Ovary (tissue), 9 donors: ENCODE results near the gene RPS6KA4. TPM values are rescaled to one million over a fixed set of nuclear protein-coding genes. Genes with fewer than 3 reads are reported as not detected.

ENCODE experiments used
- DNase-seq, 5 donors: peaks; one replicate each; pipeline ENCODE4 v3.0.0-alpha.2; 2019 to 2020
- H3K27ac ChIP-seq, 2 donors: fragments of 200-600 bp; one replicate each; pipeline versions ENCODE4 v1.5.1 to v1.8.0; 2019 to 2022
- H3K27me3 ChIP-seq: fragments of 200-600 bp; one replicate; pipeline ENCODE4 v1.8.0; 2022
- H3K36me3 ChIP-seq: fragments of 200-600 bp; sonication (generic); one replicate; pipeline ENCODE4 v1.5.1; 2019
- H3K4me1 ChIP-seq: one replicate; pipeline ENCODE4 v1.8.1; 2013; ENCODE audit warnings: mild to moderate bottlenecking, moderate library complexity; ENCODE audit not compliant: insufficient read depth
- H3K4me3 ChIP-seq: fragments of 200-600 bp; sonication (generic); one replicate; pipeline ENCODE4 v1.5.1; 2017
- H3K9me3 ChIP-seq, 2 donors: fragments of 200-600 bp in 1 of 2; sonication (generic) in 1 of 2; one replicate each; pipeline versions ENCODE4 v1.5.1 to v1.8.1; 2013 to 2019; ENCODE audit warnings: mild to moderate bottlenecking in 1 of 2, moderate library complexity in 1 of 2
- CTCF ChIP-seq, 3 donors: fragments of 450-650 bp in 2 of 3; fragments of 200-600 bp in 1 of 3; IDR thresholded peaks; one replicate each; pipeline versions ENCODE4 v1.5.1 to v1.8.0; 2016 to 2022; ENCODE audit warnings: antibody characterized with exemption in 3 of 3, mild to moderate bottlenecking in 1 of 3
- EP300 ChIP-seq: sonication (generic); formaldehyde crosslinking; IDR thresholded peaks from one replicate; pipeline ENCODE4 v1.6.1; 2017; ENCODE audit warnings: antibody characterized with exemption
- POLR2A ChIP-seq: fragments of 450-650 bp; IDR thresholded peaks from one replicate; pipeline ENCODE4 v1.6.1; 2017; ENCODE audit warnings: antibody characterized with exemption, mild to moderate bottlenecking, moderate library complexity
- WGBS, 3 donors: extraction: QIAGEN DNeasy Blood & Tissue Kit in 1 of 3; methylation state at CpG; one replicate each; pipeline versions ENCODE4 v1.1.5 to v1.1.7; 2013 to 2017; 5-methylcytosine and 5-hydroxymethylcytosine counted together
- intact Hi-C, 4 donors: fragments of 100-400 bp; cut with DNase I; formaldehyde crosslinking; loops; one replicate each; pipeline versions ENCODE4 v1.11.0 to v1.15.1; 2022 to 2023
- polyA plus RNA-seq, 2 donors: library from polyadenylated mRNA; stranded (reverse); fragments of 200-250 nt in 1 of 2; fragments of 350-450 nt in 1 of 2; fragmentation: Illumina TruSeq in 1 of 2; extraction: RNeasy Lipid Tissue Mini Kit (QIAGEN cat#74804) in 1 of 2; gene quantifications; one replicate each; pipeline ENCODE4 v1.2.3, GENCODE V29; 2013 to 2014
- total RNA-seq, 7 donors: library from RNA; depleted of rRNA in 2 of 7; stranded (reverse); fragments of >200 nt in 2 of 7; fragmentation: NEBNext Ultra II Directional in 3 of 7; extraction: Animal tissue kit (Norgen Biotek cat#: 25700) in 3 of 7; gene quantifications; one replicate each; pipeline versions ENCODE4 v1.1.0 to v1.2.4, GENCODE V29; 2016 to 2023
- donor health status: DM: no; HTN: no; CAD: no; lungs with moderate emphysema.
- donor health status: DM: no; HTN: no; CAD: no.
- donor health status: Bipolar disorder and iron deficiency.
- donor health status: DM: yes; HTN: yes; CAD: no.
- donor health status: DM: no; HTN: no; CAD: no.
- donor health status: DM: yes; HTN: yes; CAD: no.

Gene RPS6KA4
- total and polyA plus RNA-seq, 9 donors: 4.0 to 31.4 (median 14.9) TPM

- Histone ChIP-seq H3K27ac (no peak overlapping the region), H3K4me3 (no peak overlapping the region), H3K27me3 (no peaks in the 10 kb centered on the region), H3K4me1 (no peaks in the 10 kb centered on the region), H3K9me3 (no peaks in the 10 kb centered on the region), H3K36me3 (no peaks in the 10 kb centered on the region)
- TF ChIP-seq EP300 (no peak), POLR2A (no peak), CTCF (IDR thresholded peaks at IDR 0.05) (no peak)
- DNase-seq: no peak
- intact Hi-C loops: no loop called here
- 82 to 95% (median 85%) methylated on average over 1 of the region's 1 CpG for WGBS, 3 donors
These were observed 7.8 kb downstream of the RPS6KA4 start for GRCh38 chr11:64366751-64367150.

DNA sequence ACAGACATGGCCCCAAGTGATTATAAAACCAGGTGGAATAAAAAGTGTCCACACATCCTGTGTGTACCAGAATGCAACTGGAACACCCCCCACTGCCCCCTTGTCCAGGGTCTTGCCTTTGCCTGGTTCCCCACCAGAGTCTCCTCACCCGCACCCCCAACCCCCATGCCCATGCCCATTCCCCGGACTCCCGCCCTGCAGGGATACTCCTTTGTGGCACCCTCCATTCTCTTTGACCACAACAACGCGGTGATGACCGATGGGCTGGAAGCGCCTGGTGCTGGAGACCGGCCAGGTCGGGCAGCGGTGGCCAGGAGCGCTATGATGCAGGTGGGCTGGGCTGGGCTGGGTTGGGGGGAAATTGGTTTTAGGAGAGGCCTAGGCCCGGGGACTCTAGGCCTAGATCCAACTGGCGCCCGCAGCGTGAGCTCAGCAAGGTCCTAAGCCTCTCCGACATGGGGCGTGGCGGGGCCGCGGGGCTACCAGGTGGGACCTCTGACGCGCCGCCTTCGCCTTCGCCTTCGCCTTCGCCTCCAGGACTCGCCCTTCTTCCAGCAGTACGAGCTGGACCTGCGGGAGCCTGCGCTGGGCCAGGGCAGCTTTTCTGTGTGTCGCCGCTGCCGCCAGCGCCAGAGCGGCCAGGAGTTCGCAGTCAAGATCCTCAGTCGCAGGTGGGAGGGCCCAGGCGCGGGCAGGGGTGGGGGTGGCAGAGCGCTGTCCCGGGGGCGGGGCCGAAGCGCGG, 9.1 kb downstream of the RPS6KA4 start:
- TF ChIP-seq CTCF (IDR thresholded peaks at IDR 0.05) (no peak), EP300 (no peak), POLR2A (no peak)
- Histone ChIP-seq H3K4me1 (no peaks in the 10 kb centered on the region), H3K4me3 (no peak overlapping the region), H3K27me3 (no peaks in the 10 kb centered on the region), H3K27ac (no peak overlapping the region), H3K36me3 (no peaks in the 10 kb centered on the region), H3K9me3 (no peaks in the 10 kb centered on the region)
- intact Hi-C loops: no loop called here
- 82 to 85% (median 83%) methylated on average over 33 to 46 of the region's 46 CpGs for WGBS, 3 donors
- no peak for DNase-seq

DNA sequence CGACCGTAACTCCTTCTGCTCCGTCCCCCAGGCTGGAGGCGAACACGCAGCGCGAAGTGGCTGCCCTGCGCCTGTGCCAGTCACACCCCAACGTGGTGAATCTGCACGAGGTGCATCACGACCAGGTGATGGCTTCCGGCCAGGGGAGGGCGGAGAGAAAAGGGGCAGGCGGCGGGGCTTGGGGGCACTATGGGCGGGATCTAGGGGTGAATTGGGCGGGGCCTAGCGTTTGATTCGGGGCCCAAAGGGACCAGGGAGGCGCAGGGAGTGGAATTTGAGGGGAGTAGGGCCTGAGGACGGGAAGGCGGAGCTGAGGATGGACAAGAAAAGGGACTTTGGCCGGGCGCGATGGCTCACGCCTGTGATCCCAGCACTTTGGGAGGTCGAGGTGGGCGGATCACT, 9.7 kb downstream of the RPS6KA4 start:
- WGBS, 3 donors: 84 to 90% (median 88%) methylated on average over 28 of the region's 28 CpGs

More for the DNA sequence above, 9.7 kb downstream of the RPS6KA4 start:
- intact Hi-C loops: no loop called here
- H3K36me3 ChIP-seq: no peaks in the 10 kb centered on the region
- H3K4me1 ChIP-seq: no peaks in the 10 kb centered on the region
- DNase-seq: no peak
- H3K9me3 ChIP-seq: no peaks in the 10 kb centered on the region
- H3K4me3 ChIP-seq: no peak overlapping the region
- TF ChIP-seq CTCF (IDR thresholded peaks at IDR 0.05) (no peak), POLR2A (no peak), EP300 (no peak)
- no peak overlapping the region for H3K27ac ChIP-seq
- H3K27me3 ChIP-seq: no peaks in the 10 kb centered on the region
